ENCODE data around the gene LYRM4. TPM values are rescaled to one million over a fixed set of nuclear protein-coding genes. Genes with fewer than 3 reads are reported as not detected.

Gene LYRM4
- total RNA-seq, 6 experiments from 2014 or later = 26.8 to 36.3 (median 30.2) TPM

- no peak for DNase-seq
- Mint-ChIP-seq H3K9me3 (no peaks in the 10 kb centered on the region), H3K27me3 (ENCODE audit: insufficient read depth) (no peaks in the 10 kb centered on the region; the same call in none of the 2 replicates), H3K27ac (no peak overlapping the region), H3K4me1 (ENCODE audit: low read depth) (peaks cover 11% of the 10 kb centered on the region), H3K36me3 (ENCODE audit: low read depth) (peaks cover 12% of the 10 kb centered on the region), H3K4me3 (no peak overlapping the region)
- TF ChIP-seq CTCF (IDR thresholded peaks at IDR 0.05) = no peak
Observed at GRCh38 chr6:5109436-5109835, 151.3 kb downstream of the LYRM4 start.

DNA sequence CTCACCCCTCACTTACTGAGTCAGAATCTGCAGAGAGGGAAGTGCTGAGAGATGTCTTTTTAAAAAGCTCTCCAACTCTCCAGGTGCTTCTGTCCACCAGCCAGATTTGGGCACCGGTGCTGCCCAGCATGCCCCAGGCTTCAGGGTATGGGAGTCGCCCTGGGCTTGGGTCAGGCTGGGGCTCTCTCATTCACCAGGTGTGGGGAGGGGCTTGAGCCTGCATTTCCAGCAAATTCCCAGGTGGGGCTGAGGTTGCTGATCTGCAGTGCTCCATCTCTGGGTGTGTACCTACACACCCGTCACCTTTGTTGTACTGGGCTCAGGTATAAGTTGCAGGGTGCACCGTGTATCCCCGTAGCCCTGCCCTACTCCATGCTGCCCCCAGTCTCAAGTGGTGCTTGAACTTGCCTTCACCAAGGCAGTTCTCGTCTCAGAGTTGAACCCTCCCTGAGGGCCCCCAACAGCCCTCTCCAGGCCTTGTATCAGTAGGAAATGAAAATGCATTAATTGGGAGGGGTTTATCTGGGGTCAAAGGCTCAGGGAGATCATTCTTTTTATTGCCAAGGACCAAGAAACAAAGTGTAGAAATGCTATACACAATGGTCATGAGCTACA lies 152.1 kb downstream of the LYRM4 start:
- Mint-ChIP-seq H3K4me1 (ENCODE audit: low read depth) (peaks cover 11% of the 10 kb centered on the region), H3K27ac (no peak overlapping the region), H3K4me3 (no peak overlapping the region), H3K27me3 (ENCODE audit: insufficient read depth) (no peaks in the 10 kb centered on the region; the same call in none of the 2 replicates), H3K36me3 (ENCODE audit: low read depth) (peaks cover 12% of the 10 kb centered on the region), H3K9me3 (no peaks in the 10 kb centered on the region)
- TF ChIP-seq CTCF (IDR thresholded peaks at IDR 0.05) = no peak
- no peak for DNase-seq

- Mint-ChIP-seq H3K27ac (no peak overlapping the region), H3K4me1 (ENCODE audit: low read depth) (peaks cover 11% of the 10 kb centered on the region), H3K27me3 (ENCODE audit: insufficient read depth) (no peaks in the 10 kb centered on the region; the same call in none of the 2 replicates), H3K9me3 (no peaks in the 10 kb centered on the region), H3K4me3 (no peak overlapping the region), H3K36me3 (ENCODE audit: low read depth) (peaks cover 12% of the 10 kb centered on the region)
- TF ChIP-seq CTCF (IDR thresholded peaks at IDR 0.05) = no peak
- no peak for DNase-seq
Observed at GRCh38 chr6:5108068-5108467, 152.7 kb downstream of the LYRM4 start.

DNA sequence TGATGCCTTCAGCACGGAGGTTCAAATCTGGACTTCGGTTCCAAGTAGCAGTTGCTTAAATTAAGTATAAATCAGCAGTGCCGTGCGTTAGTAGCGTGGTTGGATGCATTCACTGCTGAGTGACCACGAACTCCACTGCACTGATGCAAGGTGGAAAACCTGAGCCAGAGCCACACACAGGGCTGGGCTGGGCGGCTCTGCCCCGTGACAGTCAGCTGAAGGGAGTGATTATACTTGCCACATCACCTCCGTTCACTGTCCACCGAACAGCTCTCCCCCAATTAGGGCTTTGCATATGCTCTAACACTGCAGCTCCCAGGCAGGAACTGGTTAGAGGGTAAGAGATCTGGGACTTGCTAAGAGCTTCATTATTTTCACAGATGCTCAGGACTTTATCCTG lies 153.4 kb downstream of the LYRM4 start:
- Mint-ChIP-seq H3K4me1 (ENCODE audit: low read depth) (peaks cover 4% of the 10 kb centered on the region), H3K36me3 (ENCODE audit: low read depth) (peaks cover 7% of the 10 kb centered on the region), H3K9me3 (no peaks in the 10 kb centered on the region), H3K4me3 (no peak overlapping the region), H3K27ac (no peak overlapping the region), H3K27me3 (ENCODE audit: insufficient read depth) (no peaks in the 10 kb centered on the region; the same call in none of the 2 replicates)
- no peak for DNase-seq
- no peak for TF ChIP-seq CTCF (IDR thresholded peaks at IDR 0.05)

DNA sequence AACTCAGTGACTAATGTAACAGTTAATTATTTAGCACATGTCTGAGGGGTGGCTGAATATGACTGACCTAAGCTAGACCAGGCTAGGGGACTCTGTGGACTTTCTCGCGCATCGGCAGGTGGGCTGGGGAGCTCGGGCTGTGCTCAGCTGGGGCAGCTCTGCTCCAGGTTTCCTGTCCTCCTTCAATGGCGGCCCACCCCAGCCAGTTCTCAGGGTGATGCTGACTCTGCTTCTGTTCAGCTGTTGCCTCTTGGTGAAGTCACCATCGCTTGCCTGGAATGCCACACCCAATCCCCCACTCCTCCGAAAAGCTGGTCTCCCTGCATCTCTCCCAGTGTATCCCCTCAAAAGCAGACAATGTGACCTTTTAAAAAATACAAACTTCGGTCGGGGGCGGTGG lies 155.6 kb downstream of the LYRM4 start:
- no peak for TF ChIP-seq CTCF (IDR thresholded peaks at IDR 0.05)
- DNase-seq = no peak
- no peaks in the 10 kb centered on the region for H3K9me3 Mint-ChIP-seq
- H3K36me3 Mint-ChIP-seq (ENCODE audit: low read depth) = peaks cover 3% of the 10 kb centered on the region
- no peak overlapping the region for H3K4me3 Mint-ChIP-seq
- H3K27ac Mint-ChIP-seq = no peak overlapping the region
- H3K4me1 Mint-ChIP-seq (ENCODE audit: low read depth) = no peaks in the 10 kb centered on the region; the same call in 1 of the 2 replicates
- H3K27me3 Mint-ChIP-seq (ENCODE audit: insufficient read depth) = peaks cover 4% of the 10 kb centered on the region
